PC-9 (cell line): Measurements from ENCODE around the gene GPR75. TPM values are rescaled to one million over a fixed set of nuclear protein-coding genes. Genes with fewer than 3 reads are reported as not detected.

Source experiments
- BruUV-seq: library from RNA; stranded (reverse); fragments of 400-500 nt; replicated peaks from 2 replicates; lab custom pipeline; 2021; lab: Mats Ljungman, UMichigan
- CTCF ChIA-PET: fragments of 300-600 bp; sonication (Branson Sonifier 250); formaldehyde crosslinking; loops from one replicate; lab custom pipeline; 2022; ENCODE audit warnings: antibody characterized with exemption; lab: Charles Lee
- POLR2A ChIA-PET: fragments of 300-600 bp; sonication (Branson Sonifier 250); formaldehyde crosslinking; loops from one replicate; lab custom pipeline; 2022; ENCODE audit warnings: antibody characterized with exemption; ENCODE audit not compliant: unreplicated experiment; lab: Charles Lee
- DNase-seq, 2 experiments: peaks; one replicate each; pipeline versions ENCODE4 v3.0.0 to v3.0.0-alpha.2; 2015 to 2022; ENCODE audit warnings: mixed read lengths in 1 of 2
- H2AFZ ChIP-seq: fragments of 200-600 bp; sonication (generic); 2 replicates; pipeline ENCODE4 v1.8.1; 2017; ENCODE audit warnings: antibody characterized with exemption
- H3F3A ChIP-seq: fragments of 200-600 bp; sonication (generic); 2 replicates; pipeline ENCODE4 v1.8.1; 2017; ENCODE audit warnings: antibody characterized with exemption, mild to moderate bottlenecking, low read depth; ENCODE audit not compliant: insufficient read depth
- H3K27ac ChIP-seq: fragments of 200-600 bp; sonication (generic); 2 replicates; pipeline ENCODE4 v1.6.1; 2016; ENCODE audit warnings: mixed run types
- H3K27me3 ChIP-seq: fragments of 200-600 bp; sonication (generic); 2 replicates; pipeline ENCODE4 v1.6.1; 2016; ENCODE audit warnings: low read depth, mixed run types; ENCODE audit not compliant: insufficient read depth
- H3K36me3 ChIP-seq: fragments of 200-600 bp; sonication (generic); 2 replicates; pipeline ENCODE4 v1.6.1; 2016; ENCODE audit warnings: low read depth, mixed run types
- H3K4me1 ChIP-seq: fragments of 200-600 bp; sonication (generic); replicated peaks from 2 replicates; pipeline ENCODE4 v1.6.1; 2016; ENCODE audit warnings: mixed run types; ENCODE audit not compliant: insufficient read depth
- H3K4me2 ChIP-seq: fragments of 200-600 bp; sonication (generic); 2 replicates; pipeline ENCODE4 v1.6.1; 2017; ENCODE audit warnings: mixed run types
- H3K4me3 ChIP-seq: fragments of 200-600 bp; sonication (generic); 2 replicates; pipeline ENCODE4 v1.6.1; 2016; ENCODE audit warnings: mixed run types
- H3K79me2 ChIP-seq: fragments of 200-600 bp; sonication (generic); 2 replicates; pipeline ENCODE4 v1.6.1; 2017; ENCODE audit warnings: low read depth, mixed run types
- H3K9me2 ChIP-seq: fragments of 200-600 bp; sonication (generic); 2 replicates; pipeline ENCODE4 v1.8.1; 2017; ENCODE audit warnings: mild to moderate bottlenecking; ENCODE audit not compliant: insufficient read depth
- H3K9me3 ChIP-seq: fragments of 200-600 bp; sonication (generic); 2 replicates; pipeline ENCODE4 v1.8.1; 2016; ENCODE audit warnings: low read depth; ENCODE audit not compliant: insufficient read depth
- H4K20me1 ChIP-seq: fragments of 200-600 bp; sonication (generic); 2 replicates; pipeline ENCODE4 v1.8.1; 2017; ENCODE audit not compliant: insufficient read depth
- CTCF ChIP-seq: fragments of 200-600 bp; sonication (generic); conservative IDR thresholded peaks from 2 replicates; pipeline ENCODE4 v1.6.1; 2017; ENCODE audit warnings: mixed run types, antibody characterized with exemption, mild to moderate bottlenecking, moderate library complexity
- EZH2 ChIP-seq: fragments of 200-600 bp; sonication (generic); IDR thresholded peaks from 2 replicates; pipeline ENCODE4 v1.8.0; 2017; ENCODE audit warnings: antibody characterized with exemption, low read depth
- intact Hi-C: fragments of 100-400 bp; cut with micrococcal nuclease; formaldehyde crosslinking; loops from one replicate; pipeline ENCODE4 v1.10.0; 2022; ENCODE audit not compliant: unreplicated experiment
- total RNA-seq: library from RNA; stranded (reverse); gene quantifications from 2 replicates; pipeline ENCODE4 v1.2.3, GENCODE V29; 2021

GPR75 gene
- total RNA-seq, 1 experiment from 2014 or later: 3.7 TPM

GRCh38 chr2:53874401-53874950 is 14.7 kb upstream of the GPR75 start:
- no peaks in the 10 kb centered on the region for H3K9me3 ChIP-seq
- ChIA-PET POLR2A (no interaction called here), CTCF (no interaction called here)
- peaks cover 38% of the 10 kb centered on the region for H3K36me3 ChIP-seq
- DNase-seq: no peak
- TF ChIP-seq EZH2: no peak
- H3K9me2 ChIP-seq: no peaks in the 10 kb centered on the region
- no peaks in the 10 kb centered on the region for H3K27me3 ChIP-seq
- BruUV-seq: no TSS peak
- H3K27ac ChIP-seq: no peak overlapping the region
- H3K4me1 ChIP-seq: no peaks in the 10 kb centered on the region
- intact Hi-C loops: no loop called here
- no peaks in the 10 kb centered on the region for H4K20me1 ChIP-seq
- H3K4me3 ChIP-seq: no peak overlapping the region
- no peak overlapping the region for H2AFZ ChIP-seq
- H3F3A ChIP-seq: no peaks in the 10 kb centered on the region; the same call in 1 of the 2 replicates
- H3K79me2 ChIP-seq: no peaks in the 10 kb centered on the region
- no peak overlapping the region for H3K4me2 ChIP-seq

GRCh38 chr2:53867773-53868172 is 8.0 kb upstream of the GPR75 start:
- H2AFZ ChIP-seq: no peak overlapping the region
- H3K27ac ChIP-seq: no peak overlapping the region
- H4K20me1 ChIP-seq: peaks cover 11% of the 10 kb centered on the region; the same call in 1 of the 2 replicates
- no peaks in the 10 kb centered on the region for H3K9me3 ChIP-seq
- H3K4me1 ChIP-seq: peaks cover 21% of the 10 kb centered on the region
- POLR2A ChIA-PET: interaction anchor here (0.7 kb wide), 1 partner anchor 32 kb away, joined by 3 read pairs; no protein-coding TSS in a partner anchor
- no peaks in the 10 kb centered on the region for H3K27me3 ChIP-seq
- H3K79me2 ChIP-seq: no peaks in the 10 kb centered on the region
- CTCF ChIA-PET: no interaction called here
- H3K36me3 ChIP-seq: peaks cover 43% of the 10 kb centered on the region
- H3K9me2 ChIP-seq: no peaks in the 10 kb centered on the region
- no peak overlapping the region for H3K4me2 ChIP-seq
- peaks cover 29% of the 10 kb centered on the region for H3F3A ChIP-seq
- BruUV-seq: no TSS peak
- no peak overlapping the region for H3K4me3 ChIP-seq
- intact Hi-C loops: no loop called here
- TF ChIP-seq EZH2: no peak
- TF ChIP-seq CTCF: no peak
- DNase-seq: no peak

GRCh38 chr2:53867169-53867568 is 7.4 kb upstream of the GPR75 start:
- ChIA-PET POLR2A (no interaction called here), CTCF (no interaction called here)
- no peak overlapping the region for H3K4me2 ChIP-seq
- no peaks in the 10 kb centered on the region for H3K9me2 ChIP-seq
- H3K27me3 ChIP-seq: no peaks in the 10 kb centered on the region
- no peak overlapping the region for H2AFZ ChIP-seq
- TF ChIP-seq CTCF (no peak), EZH2 (no peak)
- H4K20me1 ChIP-seq: peaks cover 11% of the 10 kb centered on the region; the same call in 1 of the 2 replicates
- intact Hi-C loops: no loop called here
- no peak for DNase-seq
- H3K9me3 ChIP-seq: no peaks in the 10 kb centered on the region
- no TSS peak for BruUV-seq
- H3F3A ChIP-seq: peaks cover 32% of the 10 kb centered on the region
- peaks cover 21% of the 10 kb centered on the region for H3K4me1 ChIP-seq
- no peak overlapping the region for H3K27ac ChIP-seq
- H3K4me3 ChIP-seq: no peak overlapping the region
- peaks cover 42% of the 10 kb centered on the region for H3K36me3 ChIP-seq
- H3K79me2 ChIP-seq: no peaks in the 10 kb centered on the region
